ENCODE measurements around the gene SLC9A2. TPM values are rescaled to one million over a fixed set of nuclear protein-coding genes. Genes with fewer than 3 reads are reported as not detected.

The SLC9A2 gene
- total RNA-seq, 2 experiments from 2014 or later: 0.04 to 0.07 TPM

Other genes with a start within 250 kb of the SLC9A2 start
- gene IL18RAP, start 196.4 kb upstream of the SLC9A2 start, total RNA-seq: 1 to 10 TPM; 6.8 to 7.4 TPM
- under 1 TPM in 1 of 2 experiments, not detected in 1; 0.11 TPM for gene SLC9A4, start 146.3 kb upstream of the SLC9A2 start, total RNA-seq
- 1 to 10 TPM; 6.1 to 7.4 TPM for gene TMEM182, start 142.5 kb downstream of the SLC9A2 start, total RNA-seq

All from activated CD4-positive, alpha-beta T cell treated with anti-CD3 and anti-CD28 coated beads for 36 hours (primary cell).